Activated CD4-positive, alpha-beta T cell treated with anti-CD3 and anti-CD28 coated beads, Interleukin-2, amount 10 ng/mL, durations not matched to agents 7 days and 5 days (primary cell): Measurements from ENCODE around the gene KCNK16. TPM values are rescaled to one million over a fixed set of nuclear protein-coding genes. Genes with fewer than 3 reads are reported as not detected.

Source experiments
- CTCF ChIA-PET: fragments of 350-600 bp; sonication (Branson Sonifier 250); formaldehyde crosslinking; loops from one replicate; lab custom pipeline; 2021; ENCODE audit warnings: antibody characterized with exemption; lab: Charles Lee
- POLR2A ChIA-PET: fragments of 350-600 bp; sonication (Branson Sonifier 250); formaldehyde crosslinking; loops from one replicate; lab custom pipeline; 2021; ENCODE audit warnings: antibody characterized with exemption; lab: Charles Lee
- DNase-seq: peaks from one replicate; pipeline ENCODE4 v3.0.0-alpha.2; 2020
- H3K27ac Mint-ChIP-seq: one replicate; pipeline ENCODE4 v1.8.0; 2021; ENCODE audit warnings: mild to moderate bottlenecking, moderate library complexity, mixed read lengths
- H3K27me3 Mint-ChIP-seq: one replicate; pipeline ENCODE4 v1.8.0; 2021; ENCODE audit warnings: mixed read lengths
- H3K36me3 Mint-ChIP-seq: one replicate; pipeline ENCODE4 v1.8.0; 2021; ENCODE audit warnings: low read depth, mixed read lengths
- H3K4me1 Mint-ChIP-seq: one replicate; pipeline ENCODE4 v1.8.0; 2021; ENCODE audit warnings: mixed read lengths
- H3K4me3 Mint-ChIP-seq: one replicate; pipeline ENCODE4 v1.8.0; 2021; ENCODE audit warnings: mild to moderate bottlenecking, moderate library complexity, mixed read lengths
- H3K9me3 Mint-ChIP-seq: one replicate; pipeline ENCODE4 v1.8.0; 2021; ENCODE audit warnings: mixed read lengths
- total RNA-seq, 2 experiments: library from RNA; stranded (reverse); gene quantifications; one replicate each; pipeline ENCODE4 v1.2.3, GENCODE V29; 2021

The KCNK16 gene
- total RNA-seq, 2 experiments from 2014 or later, result not detected

DNA sequence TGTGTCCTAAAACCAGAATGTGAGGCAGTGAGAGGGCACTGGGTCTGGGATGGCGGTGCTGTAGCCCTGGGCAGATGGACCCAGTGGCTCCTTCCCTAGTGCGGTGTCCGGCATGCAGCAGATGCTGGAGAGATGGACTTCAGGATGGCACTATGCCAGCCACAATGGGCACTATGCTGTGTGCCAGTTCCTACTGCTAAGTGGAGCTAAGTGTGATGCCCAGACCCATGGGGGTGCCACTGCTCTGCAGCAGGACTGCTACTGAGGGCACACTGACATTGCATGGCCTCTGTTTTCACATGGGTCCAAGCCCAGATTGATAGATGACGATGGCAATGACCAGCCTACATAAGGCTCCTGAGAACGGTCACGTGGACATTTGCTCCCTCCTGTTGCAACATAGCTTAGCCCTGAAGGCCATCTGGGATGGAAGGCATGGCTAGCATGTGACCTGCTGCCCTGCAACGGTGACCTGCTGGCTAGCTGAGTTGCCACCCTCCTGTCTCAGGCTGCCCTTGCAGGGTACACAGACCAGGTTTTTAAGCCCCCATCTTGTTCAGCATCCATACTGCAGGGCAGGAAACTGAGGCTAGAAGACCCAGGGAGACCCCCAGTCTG is 31.3 kb upstream of the KCNK16 start:
- H3K27me3 Mint-ChIP-seq, result no peaks in the 10 kb centered on the region
- CTCF ChIA-PET, result no interaction called here
- H3K4me1 Mint-ChIP-seq, result no peaks in the 10 kb centered on the region

DNA sequence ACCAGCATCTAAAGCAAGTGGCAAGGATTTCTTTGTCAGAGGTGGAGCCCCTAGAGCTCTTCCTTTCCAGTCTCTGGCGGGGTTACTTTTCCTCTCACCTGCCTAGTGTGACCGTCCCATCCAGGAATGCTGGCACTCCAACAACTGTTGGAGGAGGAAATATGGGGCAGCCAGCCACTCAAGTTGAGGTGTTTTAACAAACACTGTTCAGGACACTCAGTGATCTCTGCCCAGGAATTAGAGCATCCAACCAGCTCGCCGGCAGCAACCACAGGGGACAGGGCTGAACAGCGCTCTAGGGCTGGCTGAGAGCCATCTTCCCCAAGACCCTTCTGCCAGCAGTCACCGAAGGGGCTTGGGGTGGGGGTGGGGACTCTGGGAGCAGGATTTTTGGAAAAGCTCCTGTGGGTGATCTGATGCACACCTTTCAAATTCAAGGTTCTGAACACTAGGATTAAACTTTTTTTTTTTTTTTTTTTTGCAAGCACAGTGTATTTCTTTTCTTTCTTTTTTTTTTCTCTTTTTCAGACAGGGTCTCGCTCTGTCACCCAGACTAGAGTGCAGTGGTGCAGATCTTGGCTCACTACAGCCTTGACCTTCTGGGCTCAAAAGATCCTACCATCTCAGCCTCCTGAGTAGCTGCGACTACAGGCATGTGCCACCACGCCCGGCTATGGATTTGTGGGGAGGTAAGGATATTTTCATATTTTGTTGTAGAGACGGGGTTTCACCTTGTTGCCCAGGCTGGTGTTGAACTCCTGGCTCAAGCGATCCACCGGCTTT is 28.4 kb upstream of the KCNK16 start:
- H3K27me3 Mint-ChIP-seq, result no peaks in the 10 kb centered on the region
- no peaks in the 10 kb centered on the region for H3K4me1 Mint-ChIP-seq
- no peak overlapping the region for H3K4me3 Mint-ChIP-seq
- H3K9me3 Mint-ChIP-seq, result no peaks in the 10 kb centered on the region
- ChIA-PET POLR2A (interaction anchor here (0.6 kb wide), 1 partner anchor 210 kb away, joined by 3 read pairs; no protein-coding TSS in a partner anchor), CTCF (interaction anchor here (0.6 kb wide), 1 partner anchor 10 kb away, joined by 3 read pairs; no protein-coding TSS in a partner anchor)
- no peak overlapping the region for H3K27ac Mint-ChIP-seq
- H3K36me3 Mint-ChIP-seq, result no peaks in the 10 kb centered on the region
- DNase-seq, result no peak

More for the DNA sequence above, 31.3 kb upstream of the KCNK16 start:
- H3K36me3 Mint-ChIP-seq, result no peaks in the 10 kb centered on the region
- H3K27ac Mint-ChIP-seq, result no peak overlapping the region
- H3K9me3 Mint-ChIP-seq, result no peaks in the 10 kb centered on the region
- H3K4me3 Mint-ChIP-seq, result no peak overlapping the region
- POLR2A ChIA-PET, result no interaction called here
- DNase-seq, result no peak

DNA sequence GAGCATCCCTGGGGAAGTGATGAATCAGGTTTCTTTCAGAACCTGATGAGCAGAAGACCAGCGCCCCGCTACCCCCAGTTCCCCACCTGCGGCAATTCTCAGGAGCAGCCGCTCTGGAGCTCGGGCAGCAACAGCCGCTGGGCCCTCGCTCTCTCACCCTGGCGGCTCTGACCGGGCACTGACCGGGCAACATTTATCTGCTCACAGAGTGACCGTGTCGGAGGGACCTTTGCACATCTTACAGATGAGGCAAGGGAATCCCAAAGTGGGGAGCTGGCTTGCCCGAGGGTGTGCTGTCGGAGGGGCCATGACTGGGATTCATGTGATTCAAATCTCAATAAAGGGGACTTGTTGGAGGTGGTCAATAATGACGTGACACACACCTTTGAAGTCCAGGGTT is 26.2 kb upstream of the KCNK16 start:
- H3K27me3 Mint-ChIP-seq, result no peaks in the 10 kb centered on the region
- no peak overlapping the region for H3K4me3 Mint-ChIP-seq
- H3K9me3 Mint-ChIP-seq, result no peaks in the 10 kb centered on the region
- no peak for DNase-seq
- POLR2A ChIA-PET, result no interaction called here
- H3K4me1 Mint-ChIP-seq, result peaks cover 3% of the 10 kb centered on the region
- H3K27ac Mint-ChIP-seq, result no peak overlapping the region
- CTCF ChIA-PET, result no interaction called here
- no peaks in the 10 kb centered on the region for H3K36me3 Mint-ChIP-seq

DNA sequence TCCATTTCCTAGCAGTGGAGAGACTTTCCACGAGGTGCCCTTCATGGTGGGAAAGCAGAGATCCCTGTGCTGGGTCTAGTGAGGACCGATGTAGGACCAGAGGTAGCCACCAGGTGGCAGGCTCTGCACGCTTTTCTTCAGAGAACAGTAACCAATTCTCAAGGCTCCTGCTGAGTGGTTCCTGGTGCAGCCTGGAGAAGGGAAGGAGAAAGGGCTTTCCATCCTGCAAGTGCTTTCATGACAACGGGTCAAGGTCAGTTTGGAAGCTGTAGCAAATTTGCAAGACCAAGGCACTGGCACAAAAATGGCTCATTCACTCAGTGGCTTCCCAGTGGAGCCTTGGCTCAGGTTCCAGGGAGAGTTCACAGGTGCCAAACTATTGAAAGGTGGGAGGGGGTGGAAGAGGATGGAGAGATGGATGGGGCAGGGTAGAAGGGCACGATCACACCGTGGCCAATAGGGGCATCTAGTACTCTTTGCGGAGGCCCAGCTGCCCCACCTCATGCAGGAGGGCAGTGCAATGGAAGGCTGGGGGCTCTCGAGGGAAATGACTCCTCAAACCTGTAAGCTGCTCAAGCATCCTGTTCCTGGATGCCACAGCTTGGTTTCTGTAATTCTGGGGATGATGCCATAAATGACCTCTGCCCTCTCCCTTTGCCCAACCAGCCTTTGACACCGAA is 25.5 kb upstream of the KCNK16 start:
- POLR2A ChIA-PET, result no interaction called here
- CTCF ChIA-PET, result interaction anchor here (1.6 kb wide), 1 partner anchor 10 kb away, joined by 5 read pairs; no protein-coding TSS in a partner anchor
- H3K36me3 Mint-ChIP-seq, result no peaks in the 10 kb centered on the region
- no peak overlapping the region for H3K27ac Mint-ChIP-seq
- H3K27me3 Mint-ChIP-seq, result no peaks in the 10 kb centered on the region
- H3K4me3 Mint-ChIP-seq, result no peak overlapping the region
- peak; percentile 63 for DNase-seq
- no peaks in the 10 kb centered on the region for H3K9me3 Mint-ChIP-seq
- peaks cover 8% of the 10 kb centered on the region for H3K4me1 Mint-ChIP-seq

DNA sequence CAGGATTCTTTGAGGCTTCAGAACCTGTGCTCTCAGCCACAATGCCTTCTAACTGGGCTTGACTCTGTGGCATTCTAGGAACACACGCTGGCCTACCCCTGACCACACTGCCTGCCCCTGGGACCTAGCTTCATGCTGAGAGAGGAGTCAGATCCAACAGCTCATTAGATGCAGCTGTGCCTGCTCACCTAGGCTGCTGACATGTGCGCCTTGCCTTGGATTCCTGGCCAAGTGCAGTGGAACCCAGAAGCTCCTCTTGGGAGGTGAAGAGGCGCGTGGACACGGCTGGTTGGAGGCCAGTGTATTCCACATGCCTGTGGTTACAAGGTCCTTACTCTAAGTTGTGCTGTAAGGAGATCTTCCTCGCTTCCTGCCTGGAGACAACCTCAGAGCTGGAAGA is 24.7 kb upstream of the KCNK16 start:
- peaks cover 11% of the 10 kb centered on the region for H3K4me1 Mint-ChIP-seq
- ChIA-PET CTCF (interaction anchor here (1.2 to 1.6 kb wide), 2 partner anchors 11 to 16 kb away, joined by 5 read pairs; no protein-coding TSS in a partner anchor), POLR2A (no interaction called here)
- no peak overlapping the region for H3K4me3 Mint-ChIP-seq
- no peak overlapping the region for H3K27ac Mint-ChIP-seq
- H3K36me3 Mint-ChIP-seq, result no peaks in the 10 kb centered on the region
- H3K9me3 Mint-ChIP-seq, result no peaks in the 10 kb centered on the region
- no peak for DNase-seq
- no peaks in the 10 kb centered on the region for H3K27me3 Mint-ChIP-seq

DNA sequence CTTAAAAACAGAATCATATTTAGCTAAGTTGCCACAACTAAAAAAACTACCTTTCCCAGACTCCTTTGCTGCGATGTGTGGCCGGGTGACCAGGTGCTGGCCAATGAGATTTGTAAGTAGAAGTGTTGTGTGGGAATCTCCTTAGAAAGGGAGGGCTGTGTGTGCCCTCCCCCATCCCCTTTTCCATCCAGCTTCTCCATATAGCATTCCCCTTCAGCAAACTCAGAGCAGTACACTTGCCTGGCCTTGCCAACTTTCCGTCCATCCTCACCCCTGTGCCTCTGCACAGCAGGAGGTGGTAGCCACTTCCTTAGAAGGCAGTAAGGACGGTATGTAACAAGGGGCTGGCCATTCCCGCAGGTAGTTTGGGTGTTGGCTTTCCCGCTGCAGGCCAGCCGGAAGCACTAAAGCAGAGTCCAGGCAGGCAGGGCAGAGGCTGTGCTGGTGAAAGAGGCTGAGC is 22.3 kb upstream of the KCNK16 start:
- H3K36me3 Mint-ChIP-seq, result no peaks in the 10 kb centered on the region
- no peak for DNase-seq
- peaks cover 11% of the 10 kb centered on the region for H3K4me1 Mint-ChIP-seq
- ChIA-PET POLR2A (no interaction called here), CTCF (no interaction called here)
- H3K27ac Mint-ChIP-seq, result no peak overlapping the region
- no peak overlapping the region for H3K4me3 Mint-ChIP-seq
- no peaks in the 10 kb centered on the region for H3K27me3 Mint-ChIP-seq
- no peaks in the 10 kb centered on the region for H3K9me3 Mint-ChIP-seq

DNA sequence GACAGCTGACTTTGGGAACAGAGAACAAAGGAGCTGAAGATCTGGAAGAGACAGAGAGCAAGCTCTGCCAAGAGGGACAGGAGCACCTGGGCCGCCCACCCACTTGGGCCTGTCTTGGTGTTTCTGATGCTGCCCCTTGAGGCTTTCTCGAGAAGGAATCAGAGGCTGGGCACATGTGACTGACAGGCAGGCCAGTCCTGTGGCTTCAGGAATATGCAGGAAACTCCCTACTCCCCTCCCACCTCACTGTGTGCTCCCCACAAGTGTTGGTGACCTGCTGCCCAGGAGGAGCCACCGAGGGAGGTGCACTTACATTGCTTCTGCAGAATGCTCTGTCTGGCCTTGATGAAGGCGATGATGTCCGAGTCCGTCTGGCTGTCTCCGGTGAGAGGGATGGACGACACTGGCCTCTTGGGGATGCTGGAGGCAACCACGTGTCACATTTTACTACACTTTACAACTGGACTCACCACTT is 20.9 kb upstream of the KCNK16 start:
- Mint-ChIP-seq H3K27ac (no peak overlapping the region), H3K9me3 (no peaks in the 10 kb centered on the region), H3K27me3 (peaks cover 2% of the 10 kb centered on the region), H3K4me3 (no peak overlapping the region), H3K36me3 (no peaks in the 10 kb centered on the region), H3K4me1 (peaks cover 11% of the 10 kb centered on the region)
- no peak for DNase-seq
- CTCF ChIA-PET, result no interaction called here
- POLR2A ChIA-PET, result no interaction called here

DNA sequence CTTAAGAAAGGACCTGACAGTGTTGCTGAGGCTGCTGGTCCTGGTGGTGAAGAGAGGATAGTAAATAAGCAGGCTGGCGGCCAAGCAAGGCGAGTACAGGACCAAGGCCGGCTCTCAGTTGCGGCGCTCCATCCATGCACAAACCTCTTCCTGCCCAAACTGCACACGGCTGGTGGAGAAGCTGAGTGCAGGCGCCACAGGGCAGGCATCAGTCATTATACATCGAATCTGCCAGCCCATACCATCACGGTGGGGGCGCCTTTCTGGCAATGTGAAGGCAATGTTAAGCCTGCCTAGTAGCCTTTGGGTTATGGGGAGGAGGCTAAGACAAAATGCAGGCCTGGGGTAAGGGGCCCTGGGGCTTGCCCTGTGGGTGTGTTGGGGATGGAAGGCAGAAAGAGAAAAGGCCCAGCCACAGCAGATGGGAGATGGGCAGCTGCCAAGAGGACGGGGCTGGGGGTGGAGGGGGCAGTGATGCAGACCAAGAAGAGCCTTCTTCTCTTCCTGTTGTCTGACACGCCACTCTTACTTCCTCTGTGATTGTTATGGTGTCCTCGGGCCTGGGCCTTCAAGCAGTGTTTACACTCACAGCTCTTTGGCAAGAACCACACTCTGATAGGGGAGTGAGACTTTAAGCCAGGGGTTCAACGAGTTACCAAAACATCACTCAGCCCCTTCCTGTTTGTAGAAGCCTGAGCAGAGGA is 20.3 kb upstream of the KCNK16 start:
- POLR2A ChIA-PET, result no interaction called here
- no peaks in the 10 kb centered on the region for H3K9me3 Mint-ChIP-seq
- no peak overlapping the region for H3K27ac Mint-ChIP-seq
- no peak overlapping the region for H3K4me3 Mint-ChIP-seq
- no peaks in the 10 kb centered on the region for H3K36me3 Mint-ChIP-seq
- CTCF ChIA-PET, result no interaction called here
- no peak for DNase-seq
- H3K27me3 Mint-ChIP-seq, result peaks cover 8% of the 10 kb centered on the region
- H3K4me1 Mint-ChIP-seq, result peaks cover 11% of the 10 kb centered on the region

DNA sequence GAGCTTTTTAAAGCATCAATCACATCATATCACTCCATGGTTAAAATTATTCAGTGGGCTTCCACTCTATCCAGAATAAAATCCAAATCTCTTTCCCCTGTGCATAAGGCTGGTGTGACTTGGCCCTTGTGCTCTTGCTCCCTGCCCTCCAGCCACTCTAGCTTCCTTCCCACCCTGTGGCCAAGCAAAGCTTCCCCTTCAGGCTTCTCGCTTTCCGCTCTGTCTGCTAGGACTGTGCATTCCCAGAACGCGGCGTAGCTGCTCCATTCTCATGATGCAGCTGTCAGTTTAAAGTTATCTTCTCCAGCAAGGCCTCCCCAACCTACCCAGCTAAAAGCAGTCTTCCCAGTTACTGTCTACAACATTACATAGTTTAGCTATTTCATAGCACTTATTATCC is 19.4 kb upstream of the KCNK16 start:
- H3K27me3 Mint-ChIP-seq, result peaks cover 11% of the 10 kb centered on the region
- DNase-seq, result no peak
- H3K4me3 Mint-ChIP-seq, result no peak overlapping the region
- H3K9me3 Mint-ChIP-seq, result no peaks in the 10 kb centered on the region
- H3K36me3 Mint-ChIP-seq, result no peaks in the 10 kb centered on the region
- no peak overlapping the region for H3K27ac Mint-ChIP-seq
- ChIA-PET CTCF (no interaction called here), POLR2A (no interaction called here)
- H3K4me1 Mint-ChIP-seq, result peaks cover 11% of the 10 kb centered on the region

DNA sequence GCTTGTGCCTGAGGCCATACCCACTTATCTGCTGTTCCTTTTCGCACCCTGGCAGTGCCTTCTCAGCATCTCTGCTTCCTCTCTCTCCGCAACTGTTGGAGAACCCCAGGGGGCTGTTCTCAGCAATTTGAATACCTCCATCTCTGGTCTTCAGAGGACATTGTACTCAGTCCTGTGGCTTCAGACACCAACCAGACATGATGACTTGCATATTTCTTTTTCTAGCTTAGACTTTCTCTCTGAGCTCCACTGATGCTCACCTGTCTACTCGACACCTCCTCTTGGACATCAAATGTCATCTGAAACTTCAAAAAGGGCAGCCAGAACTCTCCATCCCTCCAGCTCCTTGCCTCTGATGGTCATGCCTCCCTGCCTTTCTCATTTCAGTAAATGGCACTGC is 18.9 kb upstream of the KCNK16 start:
- ChIA-PET POLR2A (no interaction called here), CTCF (interaction anchor here (1.1 kb wide), 1 partner anchor 9 kb away, joined by 3 read pairs; no protein-coding TSS in a partner anchor)
- Mint-ChIP-seq H3K27ac (no peak overlapping the region), H3K4me3 (no peak overlapping the region), H3K4me1 (peaks cover 17% of the 10 kb centered on the region), H3K27me3 (peaks cover 11% of the 10 kb centered on the region), H3K36me3 (no peaks in the 10 kb centered on the region), H3K9me3 (no peaks in the 10 kb centered on the region)
- no peak for DNase-seq

DNA sequence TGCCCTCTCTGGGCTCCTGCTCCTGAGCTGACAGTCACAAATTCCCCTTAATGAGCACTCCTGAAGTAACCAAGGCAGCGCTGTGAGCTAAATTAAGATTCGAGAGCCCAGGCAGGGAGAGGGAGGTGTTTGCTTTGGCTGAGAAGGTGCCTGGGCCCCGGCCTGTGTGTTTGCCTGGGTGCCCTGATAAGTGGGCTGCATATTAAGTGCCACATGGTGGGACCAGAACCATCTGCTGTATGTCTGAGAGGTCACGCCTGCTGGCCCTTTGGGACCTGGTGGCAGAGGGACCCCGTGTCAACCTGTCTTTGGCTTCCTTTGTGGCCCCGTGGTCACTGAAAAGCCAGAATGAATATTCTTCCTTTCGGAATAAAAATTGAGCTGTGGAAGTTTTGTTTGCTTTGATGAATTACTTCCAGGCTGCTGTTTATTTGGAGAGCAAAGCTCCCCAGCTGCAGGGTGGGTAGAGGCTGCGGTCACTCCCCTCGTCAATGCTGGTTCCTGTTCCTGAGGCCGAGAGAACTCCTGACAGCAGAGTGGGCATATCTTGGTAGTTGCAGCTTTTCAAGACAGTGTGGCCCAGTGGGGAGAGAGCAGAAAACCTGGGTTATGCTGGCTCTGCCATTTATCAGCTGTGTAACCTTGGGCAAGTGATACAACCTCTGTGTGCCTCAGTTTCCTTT is 17.5 kb upstream of the KCNK16 start:
- Mint-ChIP-seq H3K27me3 (peaks cover 16% of the 10 kb centered on the region), H3K4me3 (no peak overlapping the region), H3K27ac (no peak overlapping the region), H3K9me3 (no peaks in the 10 kb centered on the region), H3K36me3 (no peaks in the 10 kb centered on the region), H3K4me1 (peaks cover 24% of the 10 kb centered on the region)
- DNase-seq, result no peak
- ChIA-PET POLR2A (no interaction called here), CTCF (interaction anchor here (1.5 kb wide), 1 partner anchor 9 kb away, joined by 3 read pairs; no protein-coding TSS in a partner anchor)
